Activated CD8-positive, alpha-beta memory T cell treated with anti-CD3 and anti-CD28 coated beads, Interleukin-2, amount 10 ng/mL, durations not matched to agents 7 days and 5 days (primary cell): Measurements from ENCODE around the gene CAMKMT. TPM values are rescaled to one million over a fixed set of nuclear protein-coding genes. Genes with fewer than 3 reads are reported as not detected.

Experiments
- ATAC-seq: fragments of 150-1000 bp; cut with Tn5 transposase; one replicate; pipeline ENCODE4 v1.10.0; 2021; ENCODE audit warnings: moderate library complexity
- CTCF ChIA-PET: fragments of 350-600 bp; sonication (Branson Sonifier 250); formaldehyde crosslinking; loops from one replicate; lab custom pipeline; 2021; ENCODE audit warnings: antibody characterized with exemption; lab: Charles Lee
- DNase-seq: peaks from one replicate; pipeline ENCODE4 v3.0.0-alpha.2; 2020
- H3K27ac Mint-ChIP-seq: one replicate; pipeline ENCODE4 v1.8.0; 2021; ENCODE audit warnings: mild to moderate bottlenecking, mixed read lengths
- H3K27me3 Mint-ChIP-seq: one replicate; pipeline ENCODE4 v1.8.0; 2021; ENCODE audit warnings: mixed read lengths
- H3K36me3 Mint-ChIP-seq: one replicate; pipeline ENCODE4 v1.8.0; 2021; ENCODE audit warnings: mild to moderate bottlenecking, mixed read lengths
- H3K4me1 Mint-ChIP-seq: one replicate; pipeline ENCODE4 v1.8.0; 2021; ENCODE audit warnings: mixed read lengths
- H3K4me3 Mint-ChIP-seq: one replicate; pipeline ENCODE4 v1.8.0; 2021; ENCODE audit warnings: mild to moderate bottlenecking, moderate library complexity, mixed read lengths
- H3K9me3 Mint-ChIP-seq: one replicate; pipeline ENCODE4 v1.8.0; 2022; ENCODE audit warnings: low read depth, mixed read lengths
- total RNA-seq, 2 experiments: library from RNA; stranded (reverse); gene quantifications; one replicate each; pipeline ENCODE4 v1.2.3, GENCODE V29; 2021

Gene CAMKMT
- total RNA-seq, 2 experiments from 2014 or later: 12.8 to 13.3 TPM

GRCh38 chr2:44753552-44754285 lies 392.0 kb downstream of the CAMKMT start:
- Mint-ChIP-seq H3K4me3 (no peak overlapping the region), H3K36me3 (peaks cover 4% of the 10 kb centered on the region), H3K27me3 (no peaks in the 10 kb centered on the region), H3K27ac (peak overlapping the region; percentile 28), H3K9me3 (no peaks in the 10 kb centered on the region), H3K4me1 (peaks cover 23% of the 10 kb centered on the region)
- CTCF ChIA-PET: interaction anchor here (2.9 kb wide), 1 partner anchor 274 kb away, joined by 8 read pairs; no protein-coding TSS in a partner anchor
- DNase-seq: peak; percentile 87
- ATAC-seq: peak; percentile 88

GRCh38 chr2:44758591-44758990 lies 396.8 kb downstream of the CAMKMT start:
- H3K27me3 Mint-ChIP-seq: no peaks in the 10 kb centered on the region
- H3K4me3 Mint-ChIP-seq: no peak overlapping the region
- DNase-seq (no peak), ATAC-seq (no peak)
- CTCF ChIA-PET: no interaction called here
- H3K9me3 Mint-ChIP-seq: no peaks in the 10 kb centered on the region
- H3K36me3 Mint-ChIP-seq: no peaks in the 10 kb centered on the region
- H3K27ac Mint-ChIP-seq: no peak overlapping the region
- H3K4me1 Mint-ChIP-seq: peaks cover 9% of the 10 kb centered on the region

GRCh38 chr2:44759823-44760222 lies 398.1 kb downstream of the CAMKMT start:
- H3K4me3 Mint-ChIP-seq: no peak overlapping the region

GRCh38 chr2:44763275-44763782 lies 401.6 kb downstream of the CAMKMT start:
- Mint-ChIP-seq H3K27me3 (peaks cover 5% of the 10 kb centered on the region), H3K36me3 (no peaks in the 10 kb centered on the region), H3K4me1 (peaks cover 5% of the 10 kb centered on the region), H3K4me3 (no peak overlapping the region), H3K27ac (no peak overlapping the region), H3K9me3 (no peaks in the 10 kb centered on the region)
- DNase-seq: no peak
- CTCF ChIA-PET: no interaction called here
- ATAC-seq: no peak

More at GRCh38 chr2:44759823-44760222, 398.1 kb downstream of the CAMKMT start:
- Mint-ChIP-seq H3K36me3 (no peaks in the 10 kb centered on the region), H3K27ac (no peak overlapping the region), H3K9me3 (no peaks in the 10 kb centered on the region), H3K27me3 (no peaks in the 10 kb centered on the region), H3K4me1 (peaks cover 5% of the 10 kb centered on the region)
- CTCF ChIA-PET: no interaction called here
- ATAC-seq: no peak
- no peak for DNase-seq

GRCh38 chr2:44766220-44766619 lies 404.5 kb downstream of the CAMKMT start:
- H3K27me3 Mint-ChIP-seq: peaks cover 15% of the 10 kb centered on the region
- H3K36me3 Mint-ChIP-seq: no peaks in the 10 kb centered on the region
- ATAC-seq (no peak), DNase-seq (no peak)
- no peaks in the 10 kb centered on the region for H3K9me3 Mint-ChIP-seq
- no peak overlapping the region for H3K27ac Mint-ChIP-seq
- H3K4me1 Mint-ChIP-seq: no peaks in the 10 kb centered on the region
- CTCF ChIA-PET: no interaction called here
- H3K4me3 Mint-ChIP-seq: no peak overlapping the region

GRCh38 chr2:44766777-44767176 lies 405.0 kb downstream of the CAMKMT start:
- ATAC-seq (no peak), DNase-seq (no peak)
- Mint-ChIP-seq H3K36me3 (no peaks in the 10 kb centered on the region), H3K27me3 (peaks cover 15% of the 10 kb centered on the region), H3K4me1 (no peaks in the 10 kb centered on the region), H3K27ac (no peak overlapping the region), H3K9me3 (no peaks in the 10 kb centered on the region), H3K4me3 (no peak overlapping the region)
- CTCF ChIA-PET: no interaction called here

GRCh38 chr2:44767691-44768090 lies 405.9 kb downstream of the CAMKMT start:
- no peaks in the 10 kb centered on the region for H3K9me3 Mint-ChIP-seq
- H3K27me3 Mint-ChIP-seq: peaks cover 15% of the 10 kb centered on the region
- H3K27ac Mint-ChIP-seq: no peak overlapping the region
- no peak for ATAC-seq
- H3K36me3 Mint-ChIP-seq: no peaks in the 10 kb centered on the region
- no peak overlapping the region for H3K4me3 Mint-ChIP-seq
- CTCF ChIA-PET: no interaction called here
- H3K4me1 Mint-ChIP-seq: no peaks in the 10 kb centered on the region
- DNase-seq: no peak

- Mint-ChIP-seq H3K4me3 (no peak overlapping the region), H3K36me3 (no peaks in the 10 kb centered on the region), H3K27ac (no peak overlapping the region), H3K9me3 (no peaks in the 10 kb centered on the region), H3K27me3 (peaks cover 15% of the 10 kb centered on the region), H3K4me1 (no peaks in the 10 kb centered on the region)
- ATAC-seq (no peak), DNase-seq (no peak)
- CTCF ChIA-PET: interaction anchor here (1.5 kb wide), 1 partner anchor 17 kb away, joined by 3 read pairs; no protein-coding TSS in a partner anchor
Measured at GRCh38 chr2:44768438-44769236, 406.9 kb downstream of the CAMKMT start.

GRCh38 chr2:44769349-44770011 lies 407.7 kb downstream of the CAMKMT start:
- H3K4me3 Mint-ChIP-seq: no peak overlapping the region
- H3K36me3 Mint-ChIP-seq: no peaks in the 10 kb centered on the region
- no peaks in the 10 kb centered on the region for H3K4me1 Mint-ChIP-seq
- DNase-seq (no peak), ATAC-seq (no peak)
- no peaks in the 10 kb centered on the region for H3K9me3 Mint-ChIP-seq
- peaks cover 15% of the 10 kb centered on the region for H3K27me3 Mint-ChIP-seq
- CTCF ChIA-PET: interaction anchor here (1.5 kb wide), 1 partner anchor 17 kb away, joined by 3 read pairs; no protein-coding TSS in a partner anchor
- H3K27ac Mint-ChIP-seq: no peak overlapping the region

- H3K27me3 Mint-ChIP-seq: peaks cover 15% of the 10 kb centered on the region
- H3K4me3 Mint-ChIP-seq: no peak overlapping the region
- CTCF ChIA-PET: interaction anchor here (0.8 to 1.3 kb wide), 2 partner anchors 272 to 291 kb away, joined by 3 read pairs; no protein-coding TSS in a partner anchor
- ATAC-seq (no peak), DNase-seq (no peak)
- H3K9me3 Mint-ChIP-seq: no peaks in the 10 kb centered on the region
- no peaks in the 10 kb centered on the region for H3K36me3 Mint-ChIP-seq
- H3K4me1 Mint-ChIP-seq: no peaks in the 10 kb centered on the region
- no peak overlapping the region for H3K27ac Mint-ChIP-seq
Measured at GRCh38 chr2:44770221-44771195, 408.8 kb downstream of the CAMKMT start.

- H3K36me3 Mint-ChIP-seq: no peaks in the 10 kb centered on the region
- no peak overlapping the region for H3K27ac Mint-ChIP-seq
- no peak overlapping the region for H3K4me3 Mint-ChIP-seq
- CTCF ChIA-PET: interaction anchor here (1.3 kb wide), 1 partner anchor 292 kb away, joined by 3 read pairs; no protein-coding TSS in a partner anchor
- no peaks in the 10 kb centered on the region for H3K4me1 Mint-ChIP-seq
- no peaks in the 10 kb centered on the region for H3K9me3 Mint-ChIP-seq
- peaks cover 15% of the 10 kb centered on the region for H3K27me3 Mint-ChIP-seq
- DNase-seq (no peak), ATAC-seq (no peak)
Measured at GRCh38 chr2:44771522-44771921, 409.8 kb downstream of the CAMKMT start.

- no peak overlapping the region for H3K27ac Mint-ChIP-seq
- ATAC-seq: no peak
- peaks cover 15% of the 10 kb centered on the region for H3K27me3 Mint-ChIP-seq
- no peaks in the 10 kb centered on the region for H3K4me1 Mint-ChIP-seq
- H3K4me3 Mint-ChIP-seq: no peak overlapping the region
- H3K9me3 Mint-ChIP-seq: no peaks in the 10 kb centered on the region
- H3K36me3 Mint-ChIP-seq: no peaks in the 10 kb centered on the region
- DNase-seq: no peak
- CTCF ChIA-PET: interaction anchor here (0.6 kb wide), 1 partner anchor 54 kb away, joined by 4 read pairs; no protein-coding TSS in a partner anchor
Measured at GRCh38 chr2:44772131-44772530, 410.4 kb downstream of the CAMKMT start.
